Right lobe of liver (tissue), 4 donors: ENCODE data around the gene RNF13.

Source experiments
- CTCF ChIP-seq, 4 donors: fragments of 200-600 bp in 3 of 4; fragments of 450-650 bp in 1 of 4; IDR thresholded peaks; one replicate each; pipeline versions ENCODE4 v1.5.1 to v1.8.0; 2016 to 2022; ENCODE audit warnings: antibody characterized with exemption in 4 of 4, mild to moderate bottlenecking in 2 of 4
- POLR2A ChIP-seq: fragments of 450-650 bp; IDR thresholded peaks from one replicate; pipeline ENCODE4 v1.6.1; 2017; ENCODE audit warnings: antibody characterized with exemption, mild to moderate bottlenecking
- donor health status: DM: no; HTN: no; CAD: no.
- donor health status: DM: no; HTN: no; CAD: no.
- donor health status: DM: no; HTN: yes; CAD: no.

- TF ChIP-seq POLR2A: no peak
- no peak for TF ChIP-seq CTCF (IDR thresholded peaks at IDR 0.05)
Measured at GRCh38 chr3:149768704-149769103, 44.3 kb upstream of the RNF13 start.
